Astrocyte (in vitro differentiated cells and primary cell): Measurements from ENCODE around the gene FHAD1.

Experiments
- EZH2 ChIP-seq: IDR thresholded peaks from 2 replicates; pipeline ENCODE4 v1.6.1; 2012; ENCODE audit warnings: mild to moderate bottlenecking, low read length, inconsistent platforms; ENCODE audit not compliant: insufficient read depth
- TF ChIP-seq, protein P1 (sequence below): IDR thresholded peaks from 2 replicates; pipeline ENCODE4 v1.5.1; 2011; ENCODE audit warnings: low read depth, mild to moderate bottlenecking, inconsistent platforms, low read length, moderate library complexity; ENCODE audit not compliant: insufficient read depth

- TF ChIP-seq, protein P1, sequence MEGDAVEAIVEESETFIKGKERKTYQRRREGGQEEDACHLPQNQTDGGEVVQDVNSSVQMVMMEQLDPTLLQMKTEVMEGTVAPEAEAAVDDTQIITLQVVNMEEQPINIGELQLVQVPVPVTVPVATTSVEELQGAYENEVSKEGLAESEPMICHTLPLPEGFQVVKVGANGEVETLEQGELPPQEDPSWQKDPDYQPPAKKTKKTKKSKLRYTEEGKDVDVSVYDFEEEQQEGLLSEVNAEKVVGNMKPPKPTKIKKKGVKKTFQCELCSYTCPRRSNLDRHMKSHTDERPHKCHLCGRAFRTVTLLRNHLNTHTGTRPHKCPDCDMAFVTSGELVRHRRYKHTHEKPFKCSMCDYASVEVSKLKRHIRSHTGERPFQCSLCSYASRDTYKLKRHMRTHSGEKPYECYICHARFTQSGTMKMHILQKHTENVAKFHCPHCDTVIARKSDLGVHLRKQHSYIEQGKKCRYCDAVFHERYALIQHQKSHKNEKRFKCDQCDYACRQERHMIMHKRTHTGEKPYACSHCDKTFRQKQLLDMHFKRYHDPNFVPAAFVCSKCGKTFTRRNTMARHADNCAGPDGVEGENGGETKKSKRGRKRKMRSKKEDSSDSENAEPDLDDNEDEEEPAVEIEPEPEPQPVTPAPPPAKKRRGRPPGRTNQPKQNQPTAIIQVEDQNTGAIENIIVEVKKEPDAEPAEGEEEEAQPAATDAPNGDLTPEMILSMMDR: no peak
- TF ChIP-seq EZH2: no peak
These were observed 49.7 kb downstream of the FHAD1 start for GRCh38 chr1:15296585-15297321.
